Adrenal gland (tissue), 12 donors: ENCODE data around the gene TUBGCP2. TPM values are rescaled to one million over a fixed set of nuclear protein-coding genes. Genes with fewer than 3 reads are reported as not detected.

ENCODE experiments used
- DNase-seq, 7 donors: peaks; one replicate each; pipeline ENCODE4 v3.0.0-alpha.2; 2019 to 2020
- H3K27ac ChIP-seq, 5 donors: fragments of 200-600 bp; sonication (generic) in 4 of 5; 1 replicate in 3 of 5; 2 replicates in 2 of 5; pipeline versions ENCODE4 v1.5.1 to v1.8.0; 2016 to 2020; ENCODE audit warnings: mild to moderate bottlenecking in 1 of 5
- H3K27me3 ChIP-seq: fragments of 200-600 bp; 2 replicates; pipeline ENCODE4 v1.8.0; 2021
- H3K36me3 ChIP-seq, 2 donors: fragments of 200-600 bp; replicated peaks in 1 of 2; 1 replicate in 1 of 2; 2 replicates in 1 of 2; pipeline versions ENCODE4 v1.5.1 to v1.8.0; 2018 to 2022
- H3K4me1 ChIP-seq, 2 donors: fragments of 200-600 bp; replicated peaks in 1 of 2; 1 replicate in 1 of 2; 2 replicates in 1 of 2; pipeline versions ENCODE4 v1.5.1 to v1.8.0; 2018 to 2021
- H3K4me3 ChIP-seq, 4 donors: fragments of 200-600 bp; sonication (generic) in 3 of 4; one replicate each; pipeline ENCODE4 v1.5.1; 2016 to 2018
- H3K9me3 ChIP-seq, 3 donors: fragments of 200-600 bp; sonication (generic) in 1 of 3; replicated peaks in 1 of 3; 1 replicate in 2 of 3; 2 replicates in 1 of 3; pipeline versions ENCODE4 v1.5.1 to v1.8.0; 2016 to 2021
- CTCF ChIP-seq, 6 experiments: fragments of 450-650 bp in 4 of 6; fragments of 200-600 bp in 2 of 6; sonication (generic) in 1 of 6; IDR thresholded peaks; 1 replicate in 5 of 6; 2 replicates in 1 of 6; pipeline versions ENCODE4 v1.5.1 to v1.8.0; 2016 to 2021; ENCODE audit warnings: antibody characterized with exemption in 6 of 6, mild to moderate bottlenecking in 2 of 6, moderate library complexity in 1 of 6
- POLR2A ChIP-seq, 2 donors: fragments of 450-650 bp; IDR thresholded peaks; one replicate each; pipeline ENCODE4 v1.6.1; 2017; ENCODE audit warnings: antibody characterized with exemption in 2 of 2, mild to moderate bottlenecking in 2 of 2, moderate library complexity in 1 of 2
- WGBS, 4 donors: extraction: QIAGEN DNeasy Blood & Tissue Kit in 2 of 4; methylation state at CpG; one replicate each; pipeline versions ENCODE4 v1.1.5 to v1.1.7; 2013 to 2017; 5-methylcytosine and 5-hydroxymethylcytosine counted together
- intact Hi-C, 2 donors: fragments of 100-400 bp; cut with DNase I; formaldehyde crosslinking; loops; one replicate each; pipeline versions ENCODE4 v1.14.1 to v1.15.0; 2022 to 2023
- polyA plus RNA-seq, 3 donors: library from polyadenylated mRNA; stranded (reverse); fragments of 200-250 nt in 2 of 3; fragments of 350-450 nt in 1 of 3; fragmentation: Illumina TruSeq in 1 of 3; extraction: RNeasy Lipid Tissue Mini Kit (QIAGEN cat#74804) in 1 of 3; gene quantifications; one replicate each; pipeline ENCODE4 v1.2.3, GENCODE V29; 2013 to 2014
- total RNA-seq, 9 donors: library from RNA; depleted of rRNA in 4 of 9; stranded (reverse); fragments of >200 nt in 4 of 9; fragments of 120-200 nt in 1 of 9; fragmentation: NEBNext Ultra II Directional in 1 of 9; extraction: Animal tissue kit (Norgen Biotek cat#: 25700) in 1 of 9; gene quantifications; one replicate each; pipeline versions ENCODE4 v1.1.0 to v1.2.4, GENCODE V29; 2013 to 2023
- donor health status: healthy with polysubstance abuse.
- donor health status: Bipolar disorder and iron deficiency.
- donor health status: DM: yes; HTN: yes; CAD: no.
- donor health status: DM: no; HTN: no; CAD: no.
- donor health status: DM: no; HTN: no; CAD: no.
- donor health status: DM: yes; HTN: yes; CAD: no.

Gene TUBGCP2
- total and polyA plus RNA-seq, 12 donors: 30.9 to 234 (median 62.0) TPM

DNA sequence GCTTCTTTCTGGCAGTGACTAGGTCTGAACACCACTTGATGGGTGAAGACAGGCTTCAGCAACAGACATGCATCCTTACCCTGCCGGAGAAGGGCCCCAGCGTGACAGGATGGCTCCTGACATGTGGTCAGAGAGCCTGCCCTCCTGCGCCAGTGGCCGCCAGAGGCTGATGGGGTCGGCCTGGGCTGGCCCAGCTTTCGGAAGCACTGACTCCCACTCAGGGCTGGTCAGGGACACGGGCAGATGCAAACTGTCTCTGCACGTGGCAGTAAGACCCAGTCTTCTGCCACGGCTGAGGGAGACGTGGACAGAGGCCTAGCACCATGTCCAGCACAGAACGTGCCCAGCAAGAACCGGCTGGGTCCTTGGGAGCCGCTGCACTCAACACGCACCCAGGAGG lies 10.2 kb downstream of the TUBGCP2 start:
- 87 to 94% (median 90%) methylated on average over 5 to 14 of the region's 14 CpGs for WGBS, 4 donors
- no peaks in the 10 kb centered on the region for H3K27me3 ChIP-seq
- no peak overlapping the region for H3K4me3 ChIP-seq
- peaks cover 0 to under 1% of the 10 kb centered on the region in 2 donors for H3K4me1 ChIP-seq
- TF ChIP-seq CTCF (IDR thresholded peaks at IDR 0.05) (no peak), POLR2A (IDR thresholded peaks at IDR 0.05) (no peak)
- intact Hi-C loops: no loop called here
- H3K9me3 ChIP-seq: no peaks in the 10 kb centered on the region
- H3K36me3 ChIP-seq: peaks cover 0 to 87% of the 10 kb centered on the region in 2 donors
- no peak for DNase-seq
- H3K27ac ChIP-seq: no peak overlapping the region

GRCh38 chr10:133297504-133297903 lies 11.2 kb downstream of the TUBGCP2 start:
- peaks cover 0 to 92% of the 10 kb centered on the region in 2 donors for H3K36me3 ChIP-seq
- no peaks in the 10 kb centered on the region for H3K4me1 ChIP-seq
- no peak overlapping the region for H3K4me3 ChIP-seq
- no peak for DNase-seq
- H3K27me3 ChIP-seq: no peaks in the 10 kb centered on the region
- TF ChIP-seq POLR2A (IDR thresholded peaks at IDR 0.05): no peak
- intact Hi-C loops: no loop called here
- no peaks in the 10 kb centered on the region for H3K9me3 ChIP-seq
- no peak overlapping the region for H3K27ac ChIP-seq
- 89 to 94% (median 90%) methylated on average over 8 to 10 of the region's 10 CpGs for WGBS, 4 donors

DNA sequence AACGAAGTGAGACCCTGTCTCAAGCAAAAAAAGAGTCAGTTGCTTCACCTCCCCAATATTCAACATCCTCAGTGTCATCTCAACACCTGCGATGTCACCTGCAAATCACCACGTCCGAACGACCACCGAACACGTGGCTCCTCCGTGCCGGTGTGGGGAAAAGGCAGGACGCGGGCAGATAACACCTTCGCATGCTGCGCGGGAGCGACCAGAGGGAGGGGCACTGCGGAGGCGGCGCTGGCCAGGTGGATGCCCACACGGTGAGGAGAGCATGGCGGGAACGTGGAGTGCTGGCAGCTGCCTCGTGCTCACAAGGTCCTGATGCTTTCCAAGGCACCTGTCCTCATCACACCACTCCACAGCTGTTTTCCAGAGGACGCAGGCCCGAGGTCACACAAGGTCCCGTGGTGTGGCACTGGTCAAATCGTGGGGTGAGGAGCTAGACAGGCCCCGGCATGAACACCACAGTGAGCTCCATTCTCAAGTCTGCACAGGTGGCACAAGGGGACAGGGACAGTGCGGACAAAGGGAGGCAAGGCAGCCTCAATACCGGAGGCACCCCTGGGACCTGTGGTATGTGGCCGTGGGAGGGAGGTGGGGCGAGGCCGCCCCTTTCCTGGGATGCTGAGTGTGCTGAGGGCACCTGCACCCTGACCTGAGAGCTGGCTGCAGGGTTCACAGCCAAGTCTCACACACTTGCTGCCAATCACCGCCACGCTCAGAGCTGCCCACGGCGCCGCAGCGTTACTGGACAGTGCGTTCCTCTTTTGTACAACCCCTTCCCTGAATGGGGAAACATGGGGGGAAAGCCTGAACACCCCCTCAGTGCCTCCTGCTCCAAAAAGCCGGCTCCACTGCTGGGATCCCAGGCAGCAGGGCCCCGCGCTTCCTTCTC lies 13.0 kb downstream of the TUBGCP2 start:
- DNase-seq: no peak
- Histone ChIP-seq H3K27ac (no peak overlapping the region), H3K4me1 (no peaks in the 10 kb centered on the region), H3K9me3 (no peaks in the 10 kb centered on the region), H3K27me3 (no peaks in the 10 kb centered on the region), H3K4me3 (no peak overlapping the region), H3K36me3 (peaks cover 0 to 86% of the 10 kb centered on the region in 2 donors)
- intact Hi-C loops: no loop called here
- WGBS, 4 donors: 91 to 97% (median 94%) methylated on average over 33 to 42 of the region's 42 CpGs
- TF ChIP-seq CTCF (IDR thresholded peaks at IDR 0.05) (no peak), POLR2A (IDR thresholded peaks at IDR 0.05) (no peak)

- TF ChIP-seq POLR2A (IDR thresholded peaks at IDR 0.05) (no peak), CTCF (IDR thresholded peaks at IDR 0.05) (no peak)
- Histone ChIP-seq H3K27ac (peak overlapping the region in 2 of 5 donors; percentile 31 to 82), H3K4me1 (no peaks in the 10 kb centered on the region), H3K36me3 (peaks cover 0 to 86% of the 10 kb centered on the region in 2 donors), H3K9me3 (no peaks in the 10 kb centered on the region), H3K27me3 (no peaks in the 10 kb centered on the region), H3K4me3 (no peak overlapping the region)
- intact Hi-C loops: no loop called here
- DNase-seq: peak in 1 of 7 donors; percentile 57
- WGBS, 4 donors: 78 to 93% (median 84%) methylated on average over 9 to 15 of the region's 15 CpGs
Observed at GRCh38 chr10:133294189-133294588, 14.5 kb downstream of the TUBGCP2 start.

- Histone ChIP-seq H3K27me3 (no peaks in the 10 kb centered on the region), H3K27ac (peak overlapping the region in 2 of 5 donors; percentile 31 to 82), H3K4me3 (no peak overlapping the region), H3K4me1 (no peaks in the 10 kb centered on the region), H3K9me3 (no peaks in the 10 kb centered on the region), H3K36me3 (peaks cover 0 to 86% of the 10 kb centered on the region in 2 donors)
- intact Hi-C loops: no loop called here
- DNase-seq: no peak
- 85 to 93% (median 88%) methylated on average over 8 to 10 of the region's 10 CpGs for WGBS, 4 donors
- TF ChIP-seq POLR2A (IDR thresholded peaks at IDR 0.05): no peak
- no peak for TF ChIP-seq CTCF (IDR thresholded peaks at IDR 0.05)
Observed at GRCh38 chr10:133293810-133294119, 14.9 kb downstream of the TUBGCP2 start.
